Measurements from ENCODE around the gene MDH1B.

The MDH1B gene

GRCh38 chr2:206740800-206741199 is 24.3 kb downstream of the MDH1B start:
- no peak overlapping the region for H3K9ac ChIP-seq (ENCODE audit: low read depth, low read length, poor library complexity, severe bottlenecking)
- no peaks in the 10 kb centered on the region for H3K79me2 ChIP-seq (ENCODE audit: insufficient read depth, low read length)
- no peaks in the 10 kb centered on the region for H4K20me1 ChIP-seq (ENCODE audit: insufficient read depth, low read length, poor library complexity, severe bottlenecking)
- TF ChIP-seq EZH2phosphoT487 (IDR thresholded peaks at IDR 0.05; ENCODE audit: borderline replicate concordance) = no peak
- no peak for TF ChIP-seq CTCF (conservative IDR thresholded peaks at IDR 0.05; ENCODE audit: low read length)
- no peaks in the 10 kb centered on the region for H3K4me1 ChIP-seq (ENCODE audit: insufficient read depth, low read length, poor library complexity, severe bottlenecking)
- H3K36me3 ChIP-seq (ENCODE audit: insufficient read depth, low read length) = no peaks in the 10 kb centered on the region
- no peaks in the 10 kb centered on the region for H3K27me3 ChIP-seq (ENCODE audit: insufficient read depth, low read length, poor library complexity, severe bottlenecking)
- H3K4me3 ChIP-seq (ENCODE audit: low read length, poor library complexity, severe bottlenecking) = no peak overlapping the region
- no peak overlapping the region for H3K4me2 ChIP-seq (ENCODE audit: low read depth, low read length, poor library complexity, severe bottlenecking)
- H2AFZ ChIP-seq (ENCODE audit: low read length) = no peak overlapping the region
- no peaks in the 10 kb centered on the region for H3F3A ChIP-seq (ENCODE audit: low read depth)
- no peaks in the 10 kb centered on the region for H3K9me2 ChIP-seq (replicated peaks; ENCODE audit: low read depth, low read length)
- no peaks in the 10 kb centered on the region for H3K9me3 ChIP-seq (ENCODE audit: insufficient read depth, low read depth, low read length)

GRCh38 chr2:206739271-206739670 is 25.9 kb downstream of the MDH1B start:
- H3K27me3 ChIP-seq (ENCODE audit: insufficient read depth, low read length, poor library complexity, severe bottlenecking) = no peaks in the 10 kb centered on the region
- H3K4me3 ChIP-seq (ENCODE audit: low read length, poor library complexity, severe bottlenecking) = no peak overlapping the region
- H3K4me2 ChIP-seq (ENCODE audit: low read depth, low read length, poor library complexity, severe bottlenecking) = no peak overlapping the region
- no peaks in the 10 kb centered on the region for H3K9me2 ChIP-seq (replicated peaks; ENCODE audit: low read depth, low read length)
- TF ChIP-seq CTCF (conservative IDR thresholded peaks at IDR 0.05; ENCODE audit: low read length) = no peak
- no peak for TF ChIP-seq EZH2phosphoT487 (IDR thresholded peaks at IDR 0.05; ENCODE audit: borderline replicate concordance)
- H3F3A ChIP-seq (ENCODE audit: low read depth) = no peaks in the 10 kb centered on the region
- no peaks in the 10 kb centered on the region for H4K20me1 ChIP-seq (ENCODE audit: insufficient read depth, low read length, poor library complexity, severe bottlenecking)
- H2AFZ ChIP-seq (ENCODE audit: low read length) = no peak overlapping the region
- H3K79me2 ChIP-seq (ENCODE audit: insufficient read depth, low read length) = no peaks in the 10 kb centered on the region
- no peak overlapping the region for H3K9ac ChIP-seq (ENCODE audit: low read depth, low read length, poor library complexity, severe bottlenecking)
- no peaks in the 10 kb centered on the region for H3K4me1 ChIP-seq (ENCODE audit: insufficient read depth, low read length, poor library complexity, severe bottlenecking)
- no peaks in the 10 kb centered on the region for H3K9me3 ChIP-seq (ENCODE audit: insufficient read depth, low read depth, low read length)
- H3K36me3 ChIP-seq (ENCODE audit: insufficient read depth, low read length) = no peaks in the 10 kb centered on the region

- Histone ChIP-seq H3K9me3 (ENCODE audit: insufficient read depth, low read depth, low read length) (no peaks in the 10 kb centered on the region), H3F3A (ENCODE audit: low read depth) (no peaks in the 10 kb centered on the region)
Observed at GRCh38 chr2:206736935-206737334, 28.2 kb downstream of the MDH1B start.

More at GRCh38 chr2:206736935-206737334, 28.2 kb downstream of the MDH1B start:
- H3K4me1 ChIP-seq (ENCODE audit: insufficient read depth, low read length, poor library complexity, severe bottlenecking) = no peaks in the 10 kb centered on the region
- no peak overlapping the region for H2AFZ ChIP-seq (ENCODE audit: low read length)
- H4K20me1 ChIP-seq (ENCODE audit: insufficient read depth, low read length, poor library complexity, severe bottlenecking) = no peaks in the 10 kb centered on the region
- H3K4me2 ChIP-seq (ENCODE audit: low read depth, low read length, poor library complexity, severe bottlenecking) = no peak overlapping the region
- no peaks in the 10 kb centered on the region for H3K9me2 ChIP-seq (replicated peaks; ENCODE audit: low read depth, low read length)
- TF ChIP-seq EZH2phosphoT487 (IDR thresholded peaks at IDR 0.05; ENCODE audit: borderline replicate concordance) (no peak), CTCF (conservative IDR thresholded peaks at IDR 0.05; ENCODE audit: low read length) (no peak)
- no peaks in the 10 kb centered on the region for H3K27me3 ChIP-seq (ENCODE audit: insufficient read depth, low read length, poor library complexity, severe bottlenecking)
- H3K79me2 ChIP-seq (ENCODE audit: insufficient read depth, low read length) = no peaks in the 10 kb centered on the region
- no peak overlapping the region for H3K4me3 ChIP-seq (ENCODE audit: low read length, poor library complexity, severe bottlenecking)
- no peak overlapping the region for H3K9ac ChIP-seq (ENCODE audit: low read depth, low read length, poor library complexity, severe bottlenecking)
- no peaks in the 10 kb centered on the region for H3K36me3 ChIP-seq (ENCODE audit: insufficient read depth, low read length)
